ENCODE results near the gene ADGRG1.

Gene ADGRG1

DNA sequence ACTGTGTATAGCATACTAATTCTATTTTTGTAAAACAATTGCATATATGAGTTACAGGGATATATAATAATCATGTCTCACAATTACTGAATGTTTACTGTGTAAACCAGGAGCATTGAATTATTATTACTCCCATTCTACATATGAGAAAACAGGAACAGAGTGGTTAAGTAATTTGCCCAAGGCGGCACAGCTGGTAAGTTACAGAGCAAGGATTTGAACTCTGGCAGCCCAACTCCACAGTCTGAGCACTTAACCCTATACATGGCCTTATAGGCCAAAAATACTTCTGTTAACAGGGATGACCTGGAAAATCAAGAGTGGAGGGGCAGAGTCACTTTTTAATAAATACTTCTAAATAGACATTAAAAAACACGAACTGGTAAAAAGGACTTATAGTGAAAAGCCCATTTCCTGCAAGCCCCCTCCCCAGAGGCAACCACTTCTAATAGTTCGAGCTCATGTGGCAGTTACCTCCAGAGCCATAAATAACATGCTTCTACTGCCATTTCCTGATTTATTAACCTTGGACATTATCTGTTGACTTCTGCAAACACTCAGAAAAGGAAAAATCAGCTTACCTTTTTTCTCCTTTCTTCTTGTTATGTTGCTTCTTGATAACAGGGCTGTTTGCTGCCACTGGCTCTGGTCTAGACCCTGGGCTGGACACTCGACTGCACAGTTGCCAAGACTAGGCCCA, 22.1 kb upstream of the ADGRG1 start:
- DNase-seq: peak in 1 of 3 experiments; percentile 77

DNA sequence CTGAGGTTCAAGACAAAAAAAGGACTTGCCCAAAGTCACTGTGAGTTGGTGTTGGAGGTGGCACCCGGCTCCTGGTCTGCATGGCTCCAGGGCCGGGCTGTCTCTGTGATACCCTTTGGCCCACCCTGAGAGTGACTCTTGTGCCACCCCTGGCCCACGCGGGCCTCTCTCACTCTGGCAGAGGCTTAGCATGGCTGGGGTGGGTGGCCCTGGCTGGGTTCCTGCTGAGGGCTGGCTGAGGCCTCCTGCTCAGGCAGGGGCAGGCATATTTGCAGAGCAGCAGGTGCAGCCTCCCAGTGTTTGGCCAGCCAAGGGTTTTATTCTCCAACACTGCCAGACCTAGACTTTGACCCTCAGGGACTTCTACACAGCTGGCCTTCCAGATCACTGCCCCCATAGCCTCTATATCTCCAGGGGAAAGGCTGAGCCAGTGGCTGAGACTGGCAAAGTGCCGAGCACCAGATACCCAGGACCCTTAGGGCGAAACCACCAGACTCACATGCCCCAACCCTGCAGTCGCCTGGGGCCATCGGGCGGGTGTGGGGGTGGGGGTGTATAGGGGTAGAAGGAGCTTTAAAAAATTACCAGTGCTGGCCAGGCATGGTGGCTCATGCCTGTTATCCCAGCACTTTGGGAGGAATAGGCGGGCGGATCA, 21.5 kb upstream of the ADGRG1 start:
- peak in 2 of 3 experiments; percentile 66 to 87 for DNase-seq

DNA sequence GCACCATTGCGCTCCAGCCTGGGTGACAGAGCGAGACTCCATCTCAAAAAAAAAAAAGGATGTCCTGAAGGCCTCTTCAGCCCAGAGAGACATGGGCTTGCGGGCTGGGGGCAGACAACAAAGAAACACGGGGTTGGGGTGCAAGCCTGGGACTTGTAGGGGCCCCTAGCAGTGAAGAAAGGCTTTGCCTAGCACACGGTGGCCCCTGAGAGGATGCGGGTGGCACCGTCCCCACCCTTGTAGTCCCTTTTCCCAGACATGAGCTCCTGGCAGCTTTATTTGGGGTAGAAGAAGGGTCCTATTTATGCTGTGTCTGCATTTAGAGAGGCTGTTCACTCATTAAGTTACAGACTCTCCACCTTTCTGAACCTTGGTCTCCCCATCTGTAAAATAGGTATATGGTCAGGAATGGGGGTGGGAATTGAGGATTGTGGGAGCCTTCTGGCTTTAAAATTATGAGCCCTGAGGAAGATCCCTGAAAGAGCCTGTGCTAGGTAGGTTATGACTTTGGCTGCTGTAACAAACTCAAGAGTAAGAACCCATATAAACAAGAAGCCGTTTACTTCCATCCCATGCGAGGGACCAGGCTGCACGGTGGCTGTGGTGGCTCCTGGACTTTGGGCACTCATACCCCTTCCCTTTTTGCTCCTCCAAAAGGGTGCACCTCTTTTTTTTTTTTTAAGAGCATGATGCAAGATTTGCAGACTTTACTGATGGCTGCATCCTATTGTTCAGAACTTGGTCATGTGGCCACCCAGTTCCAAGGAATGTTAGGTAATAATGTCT, 20.6 kb upstream of the ADGRG1 start:
- no peak for DNase-seq

DNA sequence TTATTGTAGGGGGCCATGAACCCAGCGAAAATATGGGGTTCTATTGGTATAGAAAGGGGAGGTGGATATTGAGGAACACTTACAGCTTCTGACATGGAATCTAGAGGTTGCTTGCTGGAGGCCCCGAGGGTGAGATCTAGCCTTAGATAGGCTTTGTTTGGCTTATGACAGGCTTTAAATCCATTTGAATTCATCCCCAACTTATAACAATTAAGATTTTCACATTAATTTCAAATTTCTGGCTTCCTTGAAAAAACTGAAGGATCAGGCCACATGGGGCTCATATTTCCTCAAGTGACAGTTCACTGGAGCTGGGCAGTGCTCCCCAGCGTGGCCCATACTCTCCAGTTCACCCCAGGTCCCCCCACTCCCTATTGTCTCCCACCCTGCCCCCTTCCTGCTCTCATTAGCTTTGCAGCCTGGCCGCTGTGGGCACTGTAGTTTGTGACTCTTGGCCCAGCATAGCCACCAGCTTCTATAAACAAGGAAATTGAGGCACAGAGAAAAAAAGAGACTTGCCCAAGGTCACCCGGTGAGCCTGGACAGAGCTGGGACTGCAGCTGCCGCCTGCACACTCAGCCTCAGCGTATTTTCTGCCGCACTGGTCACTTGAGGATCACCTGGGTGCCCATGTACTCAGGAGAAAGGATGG, 19.8 kb upstream of the ADGRG1 start:
- DNase-seq: no peak

DNA sequence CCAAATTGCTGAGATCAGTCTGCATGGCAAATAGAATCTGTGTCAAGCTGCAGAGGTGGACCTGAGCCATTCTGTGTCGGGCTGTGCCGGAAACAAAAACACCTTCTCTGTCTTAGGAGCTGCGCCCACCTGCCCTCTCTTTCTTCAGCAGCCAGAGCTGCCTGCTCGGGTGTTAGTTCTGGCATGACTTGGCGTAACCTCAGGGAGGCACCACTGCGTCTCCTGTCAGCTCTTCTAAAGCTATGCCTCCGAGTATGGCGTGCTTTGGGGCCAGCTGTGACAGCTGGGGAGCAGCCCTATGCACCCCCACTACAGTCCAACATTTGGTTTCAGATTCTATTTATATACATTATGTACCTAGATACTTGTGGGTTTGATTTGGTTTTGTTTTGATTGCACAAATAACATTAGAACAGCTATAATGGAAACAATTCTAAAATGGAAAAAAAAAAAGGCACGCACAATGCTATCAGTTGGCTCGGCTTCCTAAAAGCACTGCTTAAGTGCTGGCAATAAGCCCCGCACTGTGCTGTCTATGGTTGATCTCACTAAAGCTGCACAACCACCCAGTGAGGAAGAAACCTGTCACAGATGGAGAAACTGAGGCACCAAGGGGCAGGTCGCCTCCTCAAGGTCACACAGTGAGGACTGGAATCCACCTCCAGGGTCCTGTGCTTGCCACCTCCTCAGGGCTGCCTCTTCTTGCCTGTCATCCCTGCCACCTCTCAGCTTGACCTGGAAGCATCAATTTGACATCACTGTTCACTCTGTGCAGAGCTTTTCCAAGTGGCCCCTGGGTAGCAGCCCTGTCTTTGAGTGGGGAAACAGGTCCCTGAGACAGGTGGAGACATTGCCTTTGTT, 18.7 kb upstream of the ADGRG1 start:
- no peak for DNase-seq

DNA sequence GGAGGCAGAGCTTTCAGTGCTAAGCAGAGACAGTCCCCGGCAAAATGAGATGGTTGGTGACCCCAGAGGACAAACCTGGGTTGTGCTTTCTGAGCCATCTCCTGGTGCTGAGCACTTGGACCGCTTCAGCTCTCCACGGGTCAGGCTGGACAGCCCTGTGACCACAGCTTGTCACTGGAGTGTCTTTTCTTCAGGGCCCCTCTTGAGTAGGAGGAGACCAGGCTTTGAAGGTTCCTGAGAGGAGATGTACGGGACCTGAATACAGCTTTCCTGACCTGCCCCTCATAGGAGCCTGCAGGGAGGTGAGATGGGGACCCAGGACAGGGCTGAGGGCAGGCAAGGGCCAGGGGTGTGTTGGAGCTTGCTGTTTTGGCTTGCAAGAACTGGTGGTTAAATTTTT, 17.8 kb upstream of the ADGRG1 start:
- no peak for DNase-seq

DNA sequence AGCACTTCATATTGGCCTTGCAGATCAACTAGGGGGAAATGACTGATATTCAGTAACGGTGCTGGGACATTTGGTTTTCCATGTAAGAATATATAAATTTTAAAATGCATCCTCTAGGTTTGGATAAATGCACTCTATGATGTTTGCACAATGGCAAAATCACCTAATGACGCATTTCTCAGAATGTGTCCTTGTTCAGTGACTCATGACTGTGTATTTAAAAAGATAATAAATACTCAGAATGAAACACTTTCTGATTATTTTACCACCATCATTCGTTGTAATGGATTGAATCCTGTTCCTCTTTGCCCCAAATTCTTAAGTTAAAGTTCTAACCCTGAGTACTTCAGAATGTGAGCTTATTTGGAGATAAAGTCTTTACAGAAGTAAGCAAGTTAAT, 17.2 kb upstream of the ADGRG1 start:
- DNase-seq: no peak

DNA sequence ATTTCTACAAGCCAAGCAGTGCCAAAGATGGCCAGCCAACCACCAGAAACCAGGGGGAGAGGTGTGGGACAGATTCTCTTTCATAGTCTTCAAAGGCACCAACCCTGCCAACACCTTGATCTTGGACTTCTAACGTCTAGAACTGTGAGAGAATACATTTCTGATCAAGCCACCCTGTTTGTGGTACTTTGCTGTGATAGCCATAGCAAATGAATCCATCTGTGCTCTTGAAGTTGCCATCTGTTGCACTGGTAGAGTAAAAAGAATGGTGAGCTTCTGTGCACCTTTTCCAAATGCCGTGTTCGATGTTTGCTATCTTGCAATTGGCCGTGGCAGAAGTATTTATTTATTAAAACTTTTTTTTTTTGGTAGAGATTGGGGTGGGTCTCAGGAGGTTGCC, 16.7 kb upstream of the ADGRG1 start:
- no peak for DNase-seq

DNA sequence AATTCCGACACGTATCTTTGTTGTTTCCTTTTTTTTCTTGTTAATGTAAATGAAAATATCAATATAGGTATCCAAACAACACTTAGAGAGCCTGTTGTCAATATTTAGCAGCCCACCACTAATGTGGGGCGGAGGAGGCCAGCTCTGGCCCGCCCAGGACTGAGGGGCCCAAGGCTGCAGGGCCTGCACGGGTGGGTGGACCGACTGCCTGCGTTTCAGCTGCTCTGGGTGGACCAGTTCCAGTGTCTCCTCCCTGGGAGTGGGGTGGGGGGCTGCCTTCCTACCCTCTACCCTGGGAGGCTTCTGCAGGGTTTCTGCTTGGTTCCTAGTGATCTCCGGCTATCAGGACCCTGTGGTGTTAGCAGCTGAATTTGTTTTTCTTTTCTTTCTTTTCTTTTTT, 15.9 kb upstream of the ADGRG1 start:
- no peak for DNase-seq

DNA sequence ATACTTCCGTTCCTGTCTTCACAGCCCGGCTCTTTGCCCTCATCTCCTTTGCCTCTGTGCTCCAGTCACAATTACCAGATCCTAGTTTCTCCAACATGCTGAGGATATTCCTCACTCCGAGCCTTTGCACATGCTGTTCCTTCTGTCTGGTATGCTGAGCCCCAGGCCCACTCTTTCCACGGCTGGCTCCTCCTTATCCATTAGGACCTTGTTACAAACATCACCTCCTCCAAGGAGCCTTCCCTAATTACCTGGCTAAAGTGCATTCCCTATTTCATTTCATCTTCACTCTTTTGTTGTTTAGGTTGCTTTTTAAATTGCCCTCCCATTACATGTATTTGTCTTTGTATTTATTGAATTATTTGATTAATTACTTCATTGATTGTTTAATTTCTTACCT, 14.9 kb upstream of the ADGRG1 start:
- no peak for DNase-seq

DNA sequence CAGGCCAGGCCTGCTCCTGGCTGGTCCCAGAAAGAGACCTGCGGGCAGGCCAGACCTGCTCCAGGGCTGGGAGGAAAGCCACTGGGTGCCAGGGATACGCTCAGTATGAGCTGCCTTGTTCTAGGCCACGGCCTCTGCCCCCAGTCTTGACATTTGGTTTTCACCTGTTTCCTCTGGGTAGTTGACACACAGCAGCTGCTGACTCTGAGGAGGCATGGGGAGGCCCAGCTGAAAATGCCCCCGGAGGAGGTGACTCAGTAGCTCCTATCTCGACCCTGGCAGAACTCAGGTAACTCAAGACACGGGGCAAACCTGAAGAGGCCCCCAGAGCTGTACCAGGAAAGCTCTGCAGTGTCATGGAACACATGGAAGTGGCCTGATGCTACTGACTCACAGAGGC, 13.9 kb upstream of the ADGRG1 start:
- DNase-seq: no peak

DNA sequence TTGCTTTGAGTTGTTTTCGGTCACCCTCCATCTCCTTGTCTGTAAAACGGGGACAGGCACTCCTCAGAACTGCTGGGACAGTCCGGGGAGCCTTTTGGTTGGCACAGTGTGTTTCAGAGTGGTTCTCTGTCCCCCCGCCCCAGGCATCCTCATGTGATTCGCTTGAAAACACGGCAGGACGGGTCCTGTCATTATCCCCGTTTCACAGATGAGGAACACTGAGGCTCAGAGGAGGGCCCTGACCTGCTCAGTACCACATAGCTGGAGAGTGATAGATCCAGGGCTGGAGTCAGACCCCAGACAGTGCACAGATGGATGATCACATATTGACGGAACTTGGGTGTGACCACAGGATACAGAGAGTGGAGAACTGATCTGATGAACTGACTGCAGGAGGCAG, 13.5 kb upstream of the ADGRG1 start:
- no peak for DNase-seq

DNA sequence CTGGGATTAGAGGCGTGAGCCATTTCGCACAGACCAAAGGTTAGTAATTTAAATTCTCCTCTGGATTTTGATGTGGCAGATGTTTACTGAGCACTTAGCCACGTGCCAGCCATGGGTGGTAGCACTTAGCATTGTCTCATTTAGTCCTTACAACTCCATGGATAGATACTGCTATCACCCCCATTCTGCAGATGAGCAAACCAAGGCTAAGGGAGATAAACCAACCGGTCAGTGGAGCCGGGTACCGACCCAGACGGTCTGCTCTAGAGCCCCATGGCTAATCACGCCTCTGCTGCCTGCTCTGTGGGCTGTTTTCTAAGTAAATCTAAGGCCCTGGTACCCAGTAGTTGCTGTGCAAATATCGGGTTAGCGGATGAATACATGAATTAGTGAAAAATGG, 12.6 kb upstream of the ADGRG1 start:
- DNase-seq: no peak

DNA sequence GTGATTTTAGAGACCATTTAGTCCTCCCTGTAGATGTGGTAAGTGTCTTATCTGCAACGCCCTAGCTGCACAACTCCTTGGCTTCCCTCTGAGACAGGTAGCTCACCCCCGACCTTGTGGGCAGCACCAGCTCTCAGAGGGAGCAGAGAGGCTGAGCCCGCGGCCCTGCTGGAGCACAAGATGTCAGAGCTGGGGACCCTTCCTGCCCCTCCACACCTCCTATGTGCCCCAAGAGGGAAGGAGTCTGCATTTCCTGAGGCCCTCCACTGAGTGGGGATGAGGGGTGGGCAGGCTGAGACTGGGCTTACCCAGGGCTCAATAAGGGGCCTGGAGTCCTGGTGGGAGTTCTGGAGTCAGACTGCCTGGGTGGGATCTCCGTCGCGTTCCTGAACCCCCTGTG, 12.2 kb upstream of the ADGRG1 start:
- no peak for DNase-seq

DNA sequence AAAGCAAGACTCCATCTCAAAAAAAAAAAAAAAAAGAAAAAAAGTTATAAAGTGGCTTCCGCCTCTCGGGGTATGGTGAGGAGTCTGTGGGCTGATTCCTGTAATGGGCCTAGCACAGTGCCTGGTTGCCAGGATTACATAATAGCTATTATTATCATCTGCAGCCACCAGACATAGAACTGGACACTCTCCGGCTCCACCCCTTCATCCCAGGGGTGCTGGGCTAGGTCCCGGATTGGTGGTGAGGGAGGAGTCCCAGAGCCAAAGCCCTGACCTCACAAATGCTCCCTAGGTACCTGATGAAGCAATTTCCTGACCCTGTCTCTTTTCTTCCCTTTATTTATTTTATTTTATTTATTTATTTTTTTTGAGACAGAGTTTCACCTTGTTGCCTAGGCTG, 11.6 kb upstream of the ADGRG1 start:
- peak in 1 of 3 experiments; percentile 5 for DNase-seq

DNA sequence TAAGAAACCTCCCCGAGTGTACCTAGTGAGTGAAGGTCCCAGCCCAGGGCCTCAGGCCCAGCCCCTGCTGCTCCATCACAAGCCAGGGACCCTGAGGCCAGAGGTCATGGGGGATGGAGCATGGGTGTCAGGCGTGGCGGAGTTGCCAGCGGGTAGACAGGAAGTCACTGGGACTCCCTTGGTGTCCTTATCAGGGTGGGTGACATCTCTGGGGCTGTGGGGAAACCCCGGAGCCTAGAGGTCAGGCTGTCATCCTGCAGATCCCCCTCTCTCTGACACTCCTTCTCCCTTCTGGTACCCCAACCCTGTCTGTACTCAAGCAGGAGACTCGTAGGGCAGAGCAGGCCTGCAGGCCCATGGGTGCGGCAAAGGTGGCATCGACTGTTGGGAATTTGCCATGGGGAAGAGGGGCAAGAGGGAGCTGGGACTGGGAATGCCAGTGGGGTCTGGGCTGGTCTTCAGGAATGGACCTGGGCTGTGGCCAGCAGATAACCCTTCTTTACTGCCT, 10.8 kb upstream of the ADGRG1 start:
- DNase-seq: no peak

DNA sequence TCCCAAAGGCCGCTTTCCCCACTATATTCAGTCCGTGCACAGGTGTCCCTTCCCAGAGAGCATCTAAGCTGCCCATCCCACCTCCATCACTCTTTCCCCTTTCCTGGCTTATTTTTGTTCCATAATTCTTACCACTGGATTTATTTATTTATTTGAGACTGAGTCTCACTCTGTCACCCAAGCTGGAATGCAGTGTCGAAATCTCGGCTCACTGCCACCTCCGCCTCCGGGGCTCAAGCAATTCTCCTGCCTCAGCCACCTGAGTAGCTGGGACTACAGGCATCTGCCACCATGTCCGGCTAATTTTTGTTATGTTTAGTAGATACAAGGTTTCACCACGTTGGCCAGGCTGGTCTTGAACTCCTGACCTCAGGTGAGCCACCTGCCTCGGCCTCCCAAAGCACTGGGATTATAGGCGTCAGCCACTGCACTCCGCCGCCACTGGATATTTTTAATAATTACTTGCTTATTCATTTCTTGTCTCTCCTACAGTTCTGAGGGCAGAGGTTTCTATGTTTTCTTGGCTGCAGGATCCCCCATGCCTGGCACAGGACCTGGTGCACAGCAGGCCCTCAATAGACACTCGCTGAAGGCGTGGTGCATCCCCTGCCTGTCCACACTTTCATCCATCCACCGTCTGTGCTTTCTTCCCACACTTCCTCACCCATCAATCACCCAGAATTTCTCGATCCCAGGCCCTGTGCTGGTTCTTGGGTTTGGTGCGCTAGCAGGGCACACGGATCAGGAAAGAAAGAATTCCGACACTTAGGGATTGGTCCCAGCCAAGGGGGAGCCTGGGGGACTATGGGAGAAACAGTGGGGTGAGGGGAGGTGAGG, 9.9 kb upstream of the ADGRG1 start:
- DNase-seq: peak in 1 of 3 experiments; percentile 18

DNA sequence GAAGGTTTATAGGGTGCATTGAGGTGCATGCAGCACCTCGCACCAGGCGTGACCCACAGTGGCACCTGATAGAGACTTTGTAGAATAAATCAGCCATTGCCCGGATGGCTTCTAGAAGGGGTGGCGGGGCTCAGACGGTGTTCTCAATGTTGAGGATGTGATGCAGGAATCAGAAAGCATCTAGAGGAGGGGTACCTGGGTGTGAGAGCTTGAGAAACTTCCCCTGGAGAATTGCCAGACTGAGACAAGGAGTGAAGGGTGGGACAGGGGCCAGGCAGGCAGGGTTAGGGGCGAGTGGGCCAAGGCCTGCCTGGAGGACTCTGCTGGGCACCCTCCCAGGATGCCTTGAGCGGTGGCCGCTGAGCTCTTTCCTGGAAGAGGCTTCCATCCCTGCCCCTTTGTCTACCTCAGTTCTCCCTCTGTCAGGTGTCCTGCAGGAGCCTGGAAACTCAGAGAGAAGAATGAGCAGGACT, 9.3 kb upstream of the ADGRG1 start:
- DNase-seq: no peak

DNA sequence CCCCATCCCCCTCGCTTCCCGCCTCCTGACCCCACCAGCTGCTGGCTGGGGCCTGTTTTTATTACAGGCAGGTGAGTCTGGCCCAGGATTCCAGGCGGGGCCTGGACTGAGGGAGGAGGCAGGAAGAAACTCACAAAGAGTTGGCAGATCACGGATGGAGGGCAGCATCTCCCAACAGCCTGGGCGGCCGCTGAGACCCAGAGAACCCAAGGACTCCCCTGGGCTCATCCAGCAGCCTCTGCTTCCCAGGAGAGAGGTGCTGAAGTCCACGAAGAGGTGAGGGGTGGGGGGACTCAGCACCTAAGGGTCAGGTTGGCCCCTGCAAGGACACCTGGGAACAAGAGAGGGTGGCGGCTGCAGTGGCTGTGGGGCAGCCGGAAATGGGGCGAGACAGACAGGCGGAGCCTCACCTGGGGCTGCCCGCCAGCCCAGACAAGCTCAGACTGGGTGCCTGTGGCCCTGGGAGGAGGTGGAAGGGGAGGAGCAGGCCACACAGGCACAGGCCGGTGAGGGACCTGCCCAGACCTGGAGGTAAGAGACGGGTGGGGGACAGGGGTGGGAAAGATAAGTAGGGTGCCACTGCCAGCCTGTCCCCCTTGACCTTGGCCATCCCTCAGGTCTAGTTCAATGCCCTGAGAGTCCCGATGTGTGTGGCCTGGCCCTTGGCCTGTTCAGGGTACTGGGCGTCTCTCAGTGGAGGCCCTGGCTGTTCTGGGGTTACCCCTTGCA, 8.7 kb upstream of the ADGRG1 start:
- DNase-seq: peak; percentile 27 to 92 (median 82)
